Thymus (tissue), 11 donors: Measurements from ENCODE around the gene F8. TPM values are rescaled to one million over a fixed set of nuclear protein-coding genes. Genes with fewer than 3 reads are reported as not detected.

Experiments
- DNase-seq, 9 donors: peaks; one replicate each; pipeline ENCODE4 v3.0.0-alpha.2; 2013; ENCODE audit warnings: low spot score in 9 of 9, low read depth in 6 of 9, missing footprints in 1 of 9
- H3K27ac ChIP-seq, 2 donors: one replicate each; pipeline ENCODE4 v1.5.1; 2013; ENCODE audit warnings: control low read depth in 1 of 2, low read depth in 1 of 2, low read length in 1 of 2, mild to moderate bottlenecking in 1 of 2, moderate library complexity in 1 of 2
- H3K27me3 ChIP-seq, 2 donors: one replicate each; pipeline ENCODE4 v1.5.1; 2013; ENCODE audit warnings: low read length in 1 of 2; ENCODE audit not compliant: control insufficient read depth in 2 of 2, insufficient read depth in 1 of 2
- H3K36me3 ChIP-seq, 2 donors: one replicate each; pipeline ENCODE4 v1.5.1; 2013; ENCODE audit warnings: low read length in 1 of 2, mild to moderate bottlenecking in 1 of 2, moderate library complexity in 1 of 2; ENCODE audit not compliant: control insufficient read depth in 2 of 2, insufficient read depth in 2 of 2
- H3K4me1 ChIP-seq, 2 donors: one replicate each; pipeline ENCODE4 v1.5.1; 2013; ENCODE audit warnings: low read length in 2 of 2; ENCODE audit not compliant: control insufficient read depth in 2 of 2, insufficient read depth in 2 of 2
- H3K4me3 ChIP-seq, 2 donors: one replicate each; pipeline ENCODE4 v1.5.1; 2013; ENCODE audit warnings: low read length in 2 of 2, control low read depth in 1 of 2, mild to moderate bottlenecking in 1 of 2
- H3K9me3 ChIP-seq, 2 donors: one replicate each; pipeline ENCODE4 v1.5.1; 2013; ENCODE audit warnings: low read length in 1 of 2, mild to moderate bottlenecking in 1 of 2; ENCODE audit not compliant: control insufficient read depth in 2 of 2, insufficient read depth in 1 of 2
- WGBS: extraction: QIAGEN DNeasy Blood & Tissue Kit; methylation state at CpG from one replicate; pipeline ENCODE4 v1.1.7; 2013; 5-methylcytosine and 5-hydroxymethylcytosine counted together
- polyA plus RNA-seq: library from polyadenylated mRNA; stranded (reverse); fragments of 200-250 nt; gene quantifications from one replicate; pipeline ENCODE4 v1.2.3, GENCODE V29; 2013
- total RNA-seq: library from RNA; stranded (reverse); fragments of 120-200 nt; gene quantifications from one replicate; pipeline ENCODE4 v1.2.4, GENCODE V29; 2013
- donor health status: healthy.

F8 gene
- total and polyA plus RNA-seq, 2 donors, result 2.9 to 10.7 TPM

- Histone ChIP-seq H3K9me3 (no peaks in the 10 kb centered on the region), H3K27me3 (no peaks in the 10 kb centered on the region), H3K4me3 (peak overlapping the region; percentile 48 to 51), H3K27ac (peak overlapping the region; percentile 77 to 84), H3K4me1 (peaks cover 13 to 58% of the 10 kb centered on the region in 2 donors), H3K36me3 (no peaks in the 10 kb centered on the region)
- peak in 4 of 9 donors; percentile 49 to 75 (median 52) for DNase-seq
- 18% methylated on average over 9 of the region's 9 CpGs for WGBS
These were observed 222.8 kb downstream of the F8 start for GRCh38 chrX:154799556-154800348.

GRCh38 chrX:154797006-154797405 lies 225.5 kb downstream of the F8 start:
- Histone ChIP-seq H3K27me3 (no peaks in the 10 kb centered on the region), H3K4me1 (peaks cover 9 to 49% of the 10 kb centered on the region in 2 donors), H3K36me3 (peaks cover 0 to 2% of the 10 kb centered on the region in 2 donors), H3K9me3 (no peaks in the 10 kb centered on the region), H3K27ac (peak overlapping the region in 1 of 2 donors; percentile 45), H3K4me3 (no peak overlapping the region)
- DNase-seq, result no peak
- 69% methylated on average over 6 of the region's 6 CpGs for WGBS

- H3K27me3 ChIP-seq, result no peaks in the 10 kb centered on the region
- H3K4me3 ChIP-seq, result no peak overlapping the region
- 66% methylated on average over 2 of the region's 2 CpGs for WGBS
- H3K9me3 ChIP-seq, result no peaks in the 10 kb centered on the region
- H3K27ac ChIP-seq, result no peak overlapping the region
- peaks cover 5 to 29% of the 10 kb centered on the region in 2 donors for H3K4me1 ChIP-seq
- DNase-seq, result no peak
- peaks cover 5 to 14% of the 10 kb centered on the region in 2 donors for H3K36me3 ChIP-seq
These were observed 227.5 kb downstream of the F8 start for GRCh38 chrX:154795016-154795415.

GRCh38 chrX:154793084-154793795 lies 229.3 kb downstream of the F8 start:
- Histone ChIP-seq H3K4me3 (no peak overlapping the region), H3K27ac (no peak overlapping the region), H3K9me3 (no peaks in the 10 kb centered on the region), H3K4me1 (peaks cover 5 to 22% of the 10 kb centered on the region in 2 donors), H3K36me3 (peaks cover 5 to 27% of the 10 kb centered on the region in 2 donors), H3K27me3 (no peaks in the 10 kb centered on the region)
- DNase-seq, result no peak
- WGBS, result 93% methylated on average over 7 of the region's 7 CpGs

- Histone ChIP-seq H3K4me1 (peaks cover 2 to 20% of the 10 kb centered on the region in 2 donors), H3K27me3 (no peaks in the 10 kb centered on the region), H3K27ac (no peak overlapping the region), H3K9me3 (no peaks in the 10 kb centered on the region), H3K4me3 (no peak overlapping the region), H3K36me3 (peaks cover 5 to 30% of the 10 kb centered on the region in 2 donors)
- 94% methylated on average over 8 of the region's 8 CpGs for WGBS
- DNase-seq, result no peak
These were observed 230.6 kb downstream of the F8 start for GRCh38 chrX:154791939-154792338.

- H3K27me3 ChIP-seq, result no peaks in the 10 kb centered on the region
- WGBS, result 70% methylated on average over 4 of the region's 4 CpGs
- no peak overlapping the region for H3K27ac ChIP-seq
- DNase-seq, result no peak
- no peak overlapping the region for H3K4me3 ChIP-seq
- H3K9me3 ChIP-seq, result no peaks in the 10 kb centered on the region
- H3K36me3 ChIP-seq, result peaks cover 5 to 30% of the 10 kb centered on the region in 2 donors
- peaks cover 2 to 17% of the 10 kb centered on the region in 2 donors for H3K4me1 ChIP-seq
These were observed 231.1 kb downstream of the F8 start for GRCh38 chrX:154791467-154791866.

Other genes with a start within 250 kb of the F8 start
- 81.4 TPM for gene MPP1, start 217.2 kb downstream of the F8 start, total RNA-seq
- 70.0 TPM for gene MPP1, start 217.2 kb downstream of the F8 start, polyA plus RNA-seq
- not detected for gene SMIM9, start 188.1 kb downstream of the F8 start, total RNA-seq
- gene SMIM9, start 188.1 kb downstream of the F8 start, polyA plus RNA-seq, result 0.07 TPM
- 3.9 TPM for gene F8A1, start 136.4 kb downstream of the F8 start, total RNA-seq
- 32.2 TPM for gene F8A1, start 136.4 kb downstream of the F8 start, polyA plus RNA-seq
- gene FUNDC2, start 4.1 kb upstream of the F8 start, total RNA-seq, result 122 TPM
- 107 TPM for gene FUNDC2, start 4.1 kb upstream of the F8 start, polyA plus RNA-seq
- gene CMC4, start 48.4 kb upstream of the F8 start, total RNA-seq, result 9.0 TPM
- 26.3 TPM for gene CMC4, start 48.4 kb upstream of the F8 start, polyA plus RNA-seq
- gene MTCP1, start 48.4 kb upstream of the F8 start, total RNA-seq, result 12.6 TPM
- 50.8 TPM for gene MTCP1, start 48.4 kb upstream of the F8 start, polyA plus RNA-seq
- 11.8 TPM for gene BRCC3, start 48.8 kb upstream of the F8 start, total RNA-seq
- 13.5 TPM for gene BRCC3, start 48.8 kb upstream of the F8 start, polyA plus RNA-seq
- gene VBP1, start 193.7 kb upstream of the F8 start, total RNA-seq, result 82.3 TPM
- 61.1 TPM for gene VBP1, start 193.7 kb upstream of the F8 start, polyA plus RNA-seq
- gene RAB39B, start 241.8 kb upstream of the F8 start, total RNA-seq, result 4.2 TPM
- gene RAB39B, start 241.8 kb upstream of the F8 start, polyA plus RNA-seq, result 8.1 TPM